Measurements from ENCODE around the gene ZFYVE9. TPM values are rescaled to one million over a fixed set of nuclear protein-coding genes. Genes with fewer than 3 reads are reported as not detected.
A peak's percentile ranks its signal among the peaks of the same experiment; 100 is the strongest.
"Not testable (repeated sequence)": the region's sequence is repeated elsewhere in the genome, so short reads cannot be mapped to it uniquely, and the experiment has no call there.

The ZFYVE9 gene
- polyA plus RNA-seq, 1 donor from 2014 or later, result 18.1 TPM

DNA sequence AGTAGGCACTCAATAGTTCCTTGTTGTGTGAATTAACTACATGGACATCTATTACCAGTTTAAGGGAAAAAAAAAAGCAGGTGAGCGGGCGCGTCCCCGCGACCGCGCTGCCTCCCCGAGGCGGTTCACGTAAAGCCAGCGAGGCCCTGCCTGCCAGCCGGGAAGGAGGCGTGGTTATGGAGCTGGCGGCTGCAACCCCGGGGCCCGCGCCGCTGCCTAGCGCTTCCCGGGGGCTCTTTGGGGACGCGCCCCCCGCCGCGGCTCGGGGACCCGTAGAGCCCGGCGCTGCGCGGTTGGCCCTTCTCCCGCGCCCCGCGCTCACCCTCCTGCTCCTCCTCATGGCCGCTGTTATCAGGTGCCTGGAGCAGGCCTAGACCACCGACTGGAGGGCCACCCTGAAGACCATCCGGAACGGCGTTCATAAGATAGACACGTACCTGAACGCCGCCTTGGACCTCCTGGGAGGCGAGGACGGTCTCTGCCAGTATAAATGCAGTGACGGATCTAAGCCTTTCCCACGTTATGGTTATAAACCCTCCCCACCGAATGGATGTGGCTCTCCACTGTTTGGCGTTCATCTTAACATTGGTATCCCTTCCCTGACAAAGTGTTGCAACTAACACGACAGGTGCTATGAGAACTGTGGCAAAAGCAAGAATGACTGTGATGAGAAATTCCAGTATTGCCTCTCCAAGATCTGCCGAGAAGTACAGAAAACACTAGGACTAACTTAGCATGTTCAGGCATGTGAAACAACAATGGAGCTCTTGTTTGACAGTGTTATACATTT is 226.7 kb downstream of the ZFYVE9 start:
- peak overlapping the region; percentile 55 for H3K9ac ChIP-seq (ENCODE audit: low read length)
- peaks cover 18% of the 10 kb centered on the region for H3K79me2 ChIP-seq (replicated peaks; ENCODE audit: insufficient read depth, low read length)
- H3F3A ChIP-seq (ENCODE audit: insufficient read depth, low read length, poor library complexity, severe bottlenecking), result no peaks in the 10 kb centered on the region
- no peaks in the 10 kb centered on the region for H3K36me3 ChIP-seq (ENCODE audit: insufficient read depth, low read length)
- no peaks in the 10 kb centered on the region for H4K20me1 ChIP-seq (ENCODE audit: insufficient read depth)
- H3K27ac ChIP-seq (ENCODE audit: low read length), result no peak overlapping the region
- H3K9me2 ChIP-seq (ENCODE audit: insufficient read depth, low read length), result no peaks in the 10 kb centered on the region
- peak overlapping the region; percentile 13 for H2AFZ ChIP-seq (ENCODE audit: low read depth, low read length)
- H3K27me3 ChIP-seq (ENCODE audit: insufficient read depth, low read depth, low read length), result no peaks in the 10 kb centered on the region
- peak overlapping the region; percentile 61 for H3K4me3 ChIP-seq (ENCODE audit: low read length)
- no peak overlapping the region for H3K4me2 ChIP-seq (ENCODE audit: low read length)
- TF ChIP-seq RAD21 (conservative IDR thresholded peaks at IDR 0.05) (peak; percentile 51), CTCF (IDR thresholded peaks at IDR 0.05; ENCODE audit: poor library complexity, severe bottlenecking) (peak; percentile 59), TAF1 (IDR thresholded peaks at IDR 0.05; ENCODE audit: low read depth) (no peak), EZH2 (IDR thresholded peaks at IDR 0.05; ENCODE audit: borderline replicate concordance, insufficient read depth, low read length, poor library complexity, severe bottlenecking) (no peak), MXI1 (conservative IDR thresholded peaks at IDR 0.05; ENCODE audit: poor library complexity, severe bottlenecking) (peak; percentile 31), EP300 (conservative IDR thresholded peaks at IDR 0.05; ENCODE audit: poor library complexity, severe bottlenecking) (no peak), SMC3 (conservative IDR thresholded peaks at IDR 0.05; ENCODE audit: poor library complexity) (peak; percentile 33), POLR2AphosphoS5 (IDR thresholded peaks at IDR 0.05) (peak; percentile 25)
- TF ChIP-seq, protein P1, sequence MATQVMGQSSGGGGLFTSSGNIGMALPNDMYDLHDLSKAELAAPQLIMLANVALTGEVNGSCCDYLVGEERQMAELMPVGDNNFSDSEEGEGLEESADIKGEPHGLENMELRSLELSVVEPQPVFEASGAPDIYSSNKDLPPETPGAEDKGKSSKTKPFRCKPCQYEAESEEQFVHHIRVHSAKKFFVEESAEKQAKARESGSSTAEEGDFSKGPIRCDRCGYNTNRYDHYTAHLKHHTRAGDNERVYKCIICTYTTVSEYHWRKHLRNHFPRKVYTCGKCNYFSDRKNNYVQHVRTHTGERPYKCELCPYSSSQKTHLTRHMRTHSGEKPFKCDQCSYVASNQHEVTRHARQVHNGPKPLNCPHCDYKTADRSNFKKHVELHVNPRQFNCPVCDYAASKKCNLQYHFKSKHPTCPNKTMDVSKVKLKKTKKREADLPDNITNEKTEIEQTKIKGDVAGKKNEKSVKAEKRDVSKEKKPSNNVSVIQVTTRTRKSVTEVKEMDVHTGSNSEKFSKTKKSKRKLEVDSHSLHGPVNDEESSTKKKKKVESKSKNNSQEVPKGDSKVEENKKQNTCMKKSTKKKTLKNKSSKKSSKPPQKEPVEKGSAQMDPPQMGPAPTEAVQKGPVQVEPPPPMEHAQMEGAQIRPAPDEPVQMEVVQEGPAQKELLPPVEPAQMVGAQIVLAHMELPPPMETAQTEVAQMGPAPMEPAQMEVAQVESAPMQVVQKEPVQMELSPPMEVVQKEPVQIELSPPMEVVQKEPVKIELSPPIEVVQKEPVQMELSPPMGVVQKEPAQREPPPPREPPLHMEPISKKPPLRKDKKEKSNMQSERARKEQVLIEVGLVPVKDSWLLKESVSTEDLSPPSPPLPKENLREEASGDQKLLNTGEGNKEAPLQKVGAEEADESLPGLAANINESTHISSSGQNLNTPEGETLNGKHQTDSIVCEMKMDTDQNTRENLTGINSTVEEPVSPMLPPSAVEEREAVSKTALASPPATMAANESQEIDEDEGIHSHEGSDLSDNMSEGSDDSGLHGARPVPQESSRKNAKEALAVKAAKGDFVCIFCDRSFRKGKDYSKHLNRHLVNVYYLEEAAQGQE (IDR thresholded peaks at IDR 0.05; ENCODE audit: borderline replicate concordance), result no peak
- H3K9me3 ChIP-seq (ENCODE audit: low read length), result no peaks in the 10 kb centered on the region

GRCh38 chr1:52369851-52370250 is 228.0 kb downstream of the ZFYVE9 start:
- H3K9me2 ChIP-seq (ENCODE audit: insufficient read depth, low read length); H3F3A ChIP-seq (ENCODE audit: insufficient read depth, low read length, poor library complexity, severe bottlenecking); H3K79me2 ChIP-seq (replicated peaks; ENCODE audit: insufficient read depth, low read length); H3K9ac ChIP-seq (ENCODE audit: low read length); H2AFZ ChIP-seq (ENCODE audit: low read depth, low read length); H3K4me2 ChIP-seq (ENCODE audit: low read length); H3K36me3 ChIP-seq (ENCODE audit: insufficient read depth, low read length); H4K20me1 ChIP-seq (ENCODE audit: insufficient read depth); H3K9me3 ChIP-seq (ENCODE audit: low read length); H3K27ac ChIP-seq (ENCODE audit: low read length); H3K4me3 ChIP-seq (ENCODE audit: low read length); H3K27me3 ChIP-seq (ENCODE audit: insufficient read depth, low read depth, low read length): not testable (repeated sequence)
